Right atrium auricular region (tissue), 2 donors: Measurements from ENCODE around the gene MAEL. TPM values are rescaled to one million over a fixed set of nuclear protein-coding genes. Genes with fewer than 3 reads are reported as not detected.

Experiments used
- DNase-seq: peaks from one replicate; pipeline ENCODE4 v3.0.0-alpha.2; 2019; ENCODE audit warnings: low spot score
- H3K27ac ChIP-seq, 2 donors: fragments of 200-600 bp; sonication (generic); 1 replicate in 1 of 2; 2 replicates in 1 of 2; pipeline ENCODE4 v1.5.1; 2016 to 2019
- H3K27me3 ChIP-seq, 2 donors: fragments of 200-600 bp; sonication (generic); one replicate each; pipeline versions ENCODE4 v1.5.1 to v1.6.0; 2017 to 2019
- H3K36me3 ChIP-seq: fragments of 200-600 bp; sonication (generic); one replicate; pipeline ENCODE4 v1.5.1; 2016
- H3K4me1 ChIP-seq, 2 donors: fragments of 200-600 bp; sonication (generic); one replicate each; pipeline versions ENCODE4 v1.5.1 to v1.6.0; 2017 to 2019
- H3K4me3 ChIP-seq, 2 donors: fragments of 200-600 bp; sonication (generic); 1 replicate in 1 of 2; 2 replicates in 1 of 2; pipeline ENCODE4 v1.5.1; 2017 to 2019; ENCODE audit warnings: mild to moderate bottlenecking in 1 of 2, moderate library complexity in 1 of 2
- H3K9me3 ChIP-seq, 2 donors: fragments of 200-600 bp; sonication (generic); one replicate each; pipeline ENCODE4 v1.5.1; 2019
- CTCF ChIP-seq, 2 donors: fragments of 200-600 bp; sonication (generic); IDR thresholded peaks; one replicate each; pipeline ENCODE4 v1.5.1; 2019; ENCODE audit warnings: antibody characterized with exemption in 2 of 2
- total RNA-seq, 2 donors: library from RNA; depleted of rRNA; stranded (reverse); fragments of >200 nt; gene quantifications; one replicate each; pipeline ENCODE4 v1.1.0, GENCODE V29; 2016

Gene MAEL
- total RNA-seq, 2 donors from 2014 or later: 6.7 to 8.5 TPM

GRCh38 chr1:167059809-167060107, 70.7 kb downstream of the MAEL start:
- Histone ChIP-seq H3K36me3 (no peaks in the 10 kb centered on the region), H3K27ac (no peak overlapping the region), H3K27me3 (no peaks in the 10 kb centered on the region), H3K9me3 (no peaks in the 10 kb centered on the region), H3K4me1 (peaks cover 0 to 8% of the 10 kb centered on the region in 2 donors), H3K4me3 (no peak overlapping the region)
- TF ChIP-seq CTCF (IDR thresholded peaks at IDR 0.05): no peak
- DNase-seq: no peak

DNA sequence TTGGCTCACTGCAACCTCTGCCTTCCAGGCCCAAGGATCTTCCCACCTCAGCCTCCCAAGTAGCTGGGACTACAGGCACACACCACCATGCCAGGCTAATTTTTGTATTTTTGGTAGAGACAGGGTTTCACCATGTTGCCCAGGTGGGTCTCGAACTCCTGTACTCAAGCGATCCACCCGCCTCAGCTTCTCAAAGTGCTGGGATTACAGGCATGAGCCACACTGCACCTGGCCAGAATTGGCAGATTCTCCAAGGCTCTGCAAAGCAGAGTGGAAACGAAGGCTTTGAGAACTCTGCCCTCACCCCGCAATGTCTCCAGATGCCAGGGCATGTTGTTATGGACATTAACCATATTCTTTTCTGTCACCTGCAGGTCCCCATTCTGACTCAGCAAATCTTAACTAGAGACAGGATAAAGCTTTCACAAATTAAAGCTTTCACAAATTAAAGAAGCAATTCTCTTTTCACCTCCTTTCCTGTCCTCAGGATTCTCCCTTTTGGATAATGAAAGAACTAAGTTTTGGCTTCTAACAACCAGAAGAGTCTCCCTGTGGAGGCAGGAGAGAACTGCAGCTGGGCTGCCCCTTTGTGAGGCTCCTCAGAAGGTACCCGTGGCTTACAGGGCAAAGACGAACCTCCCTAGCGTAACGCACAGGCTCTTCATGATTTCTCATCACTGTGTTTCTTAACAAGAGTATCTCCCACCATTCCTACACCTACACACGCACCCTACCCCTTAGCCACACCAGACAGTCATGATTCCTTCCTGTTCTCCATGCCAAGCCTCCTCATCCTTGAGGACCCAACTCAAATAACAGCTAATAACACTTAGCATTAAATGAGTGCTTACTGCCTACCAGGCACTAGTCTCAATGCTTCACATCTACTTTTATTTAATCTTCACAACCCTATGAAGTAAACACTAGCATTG, 71.3 kb downstream of the MAEL start:
- TF ChIP-seq CTCF (IDR thresholded peaks at IDR 0.05): no peak
- no peak overlapping the region for H3K27ac ChIP-seq
- H3K9me3 ChIP-seq: no peaks in the 10 kb centered on the region
- H3K4me1 ChIP-seq: peaks cover 0 to 8% of the 10 kb centered on the region in 2 donors
- H3K4me3 ChIP-seq: no peak overlapping the region
- no peaks in the 10 kb centered on the region for H3K36me3 ChIP-seq
- DNase-seq: no peak
- H3K27me3 ChIP-seq: no peaks in the 10 kb centered on the region

DNA sequence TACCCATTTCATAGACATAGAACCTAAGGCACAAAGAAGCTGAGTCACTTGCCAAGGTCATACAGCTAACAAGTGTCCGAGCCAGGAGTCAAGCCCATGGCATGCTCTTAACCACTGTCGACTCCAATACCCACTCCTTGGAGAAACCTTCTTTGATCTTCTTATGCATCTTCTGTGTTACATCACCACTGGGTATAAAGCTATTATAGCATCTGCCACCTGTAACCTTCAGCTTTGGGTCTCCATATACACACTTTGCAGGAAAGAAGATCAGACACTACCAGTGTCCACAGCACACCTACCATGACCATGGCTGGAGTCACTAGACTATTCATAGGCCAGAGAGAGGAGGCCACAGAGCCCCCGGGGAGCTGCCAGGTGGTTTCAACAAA, 72.0 kb downstream of the MAEL start:
- no peak overlapping the region for H3K4me3 ChIP-seq
- TF ChIP-seq CTCF (IDR thresholded peaks at IDR 0.05): no peak

DNA sequence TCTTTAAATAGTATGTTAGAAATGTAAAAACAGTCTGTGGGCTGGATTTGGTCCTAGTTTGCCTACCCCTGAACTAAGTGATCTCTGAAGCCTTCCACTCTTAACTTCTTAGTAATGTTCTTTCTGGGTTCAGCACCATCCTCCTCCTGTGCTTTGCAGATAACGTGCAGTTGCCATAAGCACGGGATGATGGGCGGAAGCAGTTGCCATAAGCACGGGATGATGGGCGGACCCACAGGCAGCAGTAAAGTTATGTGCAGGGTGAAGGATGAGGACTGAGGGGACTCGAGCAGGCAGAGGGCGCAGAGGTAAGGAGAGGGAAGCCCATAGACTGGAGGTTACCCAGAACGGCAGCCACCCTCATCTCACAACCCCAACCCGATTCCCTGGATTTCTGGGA, 75.5 kb downstream of the MAEL start:
- H3K4me3 ChIP-seq: no peak overlapping the region
- no peak overlapping the region for H3K27ac ChIP-seq
- DNase-seq: no peak
- TF ChIP-seq CTCF (IDR thresholded peaks at IDR 0.05): no peak
- H3K27me3 ChIP-seq: no peaks in the 10 kb centered on the region
- H3K9me3 ChIP-seq: no peaks in the 10 kb centered on the region
- H3K36me3 ChIP-seq: no peaks in the 10 kb centered on the region
- no peaks in the 10 kb centered on the region for H3K4me1 ChIP-seq

More for the DNA sequence above, 72.0 kb downstream of the MAEL start:
- no peak overlapping the region for H3K27ac ChIP-seq
- no peak for DNase-seq
- peaks cover 0 to 8% of the 10 kb centered on the region in 2 donors for H3K4me1 ChIP-seq
- H3K36me3 ChIP-seq: no peaks in the 10 kb centered on the region
- H3K9me3 ChIP-seq: no peaks in the 10 kb centered on the region
- no peaks in the 10 kb centered on the region for H3K27me3 ChIP-seq

DNA sequence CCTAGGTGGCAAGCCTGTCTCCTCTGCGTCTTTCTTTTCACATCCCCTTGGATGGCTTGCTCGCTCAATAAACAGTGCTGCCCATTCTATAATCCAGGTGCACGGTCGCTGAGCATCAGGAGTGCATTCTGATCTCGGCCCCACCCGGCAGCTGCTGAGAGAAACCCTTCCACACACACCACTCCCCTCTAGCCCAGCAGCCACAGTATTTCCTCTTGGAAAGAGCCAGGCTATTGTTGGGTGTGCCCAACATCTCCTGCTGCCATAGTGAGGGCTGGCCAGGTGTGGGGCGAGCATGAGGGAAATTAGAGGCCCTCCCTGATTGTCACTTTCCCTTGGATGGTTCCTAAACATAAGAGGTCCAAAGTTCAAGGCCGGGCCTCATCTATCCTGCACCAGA, 76.4 kb downstream of the MAEL start:
- DNase-seq: no peak
- no peak for TF ChIP-seq CTCF (IDR thresholded peaks at IDR 0.05)
- no peaks in the 10 kb centered on the region for H3K27me3 ChIP-seq
- H3K4me1 ChIP-seq: no peaks in the 10 kb centered on the region
- no peak overlapping the region for H3K27ac ChIP-seq
- no peak overlapping the region for H3K4me3 ChIP-seq
- H3K9me3 ChIP-seq: no peaks in the 10 kb centered on the region
- H3K36me3 ChIP-seq: no peaks in the 10 kb centered on the region
